ENCODE results near the gene CLASP2. TPM values are rescaled to one million over a fixed set of nuclear protein-coding genes. Genes with fewer than 3 reads are reported as not detected.

The CLASP2 gene
- total and polyA plus RNA-seq, 8 donors, result 48.4 to 73.3 (median 61.6) TPM

DNA sequence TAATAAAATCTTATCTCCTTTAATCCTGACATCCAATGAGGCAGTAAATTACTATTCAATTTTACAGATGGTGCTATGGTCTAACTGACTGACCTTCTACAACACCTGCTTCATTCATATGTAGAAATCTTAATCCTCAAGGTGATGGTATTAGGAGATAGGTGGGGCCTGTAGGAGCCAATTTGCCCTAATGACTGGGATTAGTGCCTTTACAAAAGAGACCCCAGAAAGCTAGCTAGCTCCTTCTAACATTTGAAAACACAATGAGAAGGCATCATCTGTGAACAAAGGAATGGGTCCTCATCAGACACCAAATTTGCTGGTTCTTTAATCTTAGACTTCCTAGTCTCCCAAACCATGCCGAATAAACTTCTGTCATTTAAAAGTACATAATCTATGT, 140.5 kb downstream of the CLASP2 start:
- H3K27ac ChIP-seq, result peak overlapping the region in 1 of 2 donors; percentile 29

GRCh38 chr3:33577173-33577572, 140.9 kb downstream of the CLASP2 start:
- Histone ChIP-seq H3K4me1 (no peaks in the 10 kb centered on the region), H3K4me3 (no peak overlapping the region), H3K9me3 (no peaks in the 10 kb centered on the region), H3K27me3 (no peaks in the 10 kb centered on the region), H3K27ac (no peak overlapping the region), H3K36me3 (peaks cover 0 to 28% of the 10 kb centered on the region in 2 donors)
- ATAC-seq, result no peak
- no peak for TF ChIP-seq CTCF (IDR thresholded peaks at IDR 0.05)
- no peak for DNase-seq
- intact Hi-C loops (cut with DNase I), result no loop called here

More for the DNA sequence above, 140.5 kb downstream of the CLASP2 start:
- intact Hi-C loops (cut with DNase I), result no loop called here
- TF ChIP-seq CTCF (IDR thresholded peaks at IDR 0.05), result no peak
- DNase-seq (no peak), ATAC-seq (no peak)
- Histone ChIP-seq H3K27me3 (no peaks in the 10 kb centered on the region), H3K4me1 (no peaks in the 10 kb centered on the region), H3K9me3 (no peaks in the 10 kb centered on the region), H3K4me3 (no peak overlapping the region), H3K36me3 (peaks cover 0 to 28% of the 10 kb centered on the region in 2 donors)

GRCh38 chr3:33575311-33575710, 142.7 kb downstream of the CLASP2 start:
- no peak for TF ChIP-seq CTCF (IDR thresholded peaks at IDR 0.05)
- H3K27ac ChIP-seq, result no peak overlapping the region
- ATAC-seq, result no peak
- no peaks in the 10 kb centered on the region for H3K27me3 ChIP-seq
- no peaks in the 10 kb centered on the region for H3K9me3 ChIP-seq
- intact Hi-C loops (cut with DNase I), result no loop called here
- H3K36me3 ChIP-seq, result peaks cover 0 to 28% of the 10 kb centered on the region in 2 donors
- DNase-seq, result no peak
- H3K4me1 ChIP-seq, result no peaks in the 10 kb centered on the region
- H3K4me3 ChIP-seq, result no peak overlapping the region

DNA sequence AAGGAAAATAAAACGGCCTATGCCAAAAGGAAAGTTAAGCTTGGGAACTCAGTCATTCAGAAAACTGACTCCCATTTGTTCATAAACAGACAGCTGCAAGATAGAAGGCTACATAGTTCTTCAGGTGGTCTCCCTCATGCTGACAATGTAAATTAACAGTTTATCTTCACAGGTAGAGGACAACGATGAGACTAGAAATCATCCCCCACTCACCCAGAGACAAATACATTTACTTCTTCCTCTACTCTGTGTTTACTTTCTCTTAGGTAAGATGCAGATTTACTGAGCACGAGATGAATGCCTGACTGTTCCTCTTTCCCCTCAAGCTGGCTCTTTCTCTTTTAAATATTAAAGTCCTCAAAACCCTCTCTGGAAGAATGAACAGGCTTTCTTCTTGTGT, 160.2 kb downstream of the CLASP2 start:
- Histone ChIP-seq H3K27ac (no peak overlapping the region), H3K36me3 (peaks cover 0 to 38% of the 10 kb centered on the region in 2 donors), H3K4me3 (no peak overlapping the region), H3K9me3 (no peaks in the 10 kb centered on the region), H3K27me3 (no peaks in the 10 kb centered on the region), H3K4me1 (no peaks in the 10 kb centered on the region)
- intact Hi-C loops (cut with DNase I), result no loop called here
- DNase-seq, result no peak
- no peak for TF ChIP-seq CTCF (IDR thresholded peaks at IDR 0.05)
- no peak for ATAC-seq

DNA sequence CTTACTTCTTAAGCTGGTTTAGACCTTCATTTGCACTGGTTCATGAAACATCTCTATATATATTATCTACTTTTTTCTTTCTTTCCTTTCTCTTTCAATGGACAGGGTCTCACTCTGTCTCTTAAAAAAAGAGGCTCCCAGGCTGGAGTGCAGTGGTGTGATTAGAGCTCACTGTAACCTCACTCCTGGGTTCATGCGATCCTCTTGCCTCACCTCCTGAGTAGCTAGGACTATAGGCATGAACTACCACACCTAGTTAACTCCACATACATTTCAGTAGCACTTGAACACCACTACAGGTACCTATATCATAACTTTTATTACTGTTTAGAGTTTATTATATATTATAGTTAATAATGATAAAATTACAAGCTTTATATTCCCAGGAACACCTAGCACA, 160.8 kb downstream of the CLASP2 start:
- no peaks in the 10 kb centered on the region for H3K27me3 ChIP-seq
- intact Hi-C loops (cut with DNase I), result no loop called here
- DNase-seq, result no peak
- no peak for TF ChIP-seq CTCF (IDR thresholded peaks at IDR 0.05)
- no peaks in the 10 kb centered on the region for H3K4me1 ChIP-seq
- H3K4me3 ChIP-seq, result no peak overlapping the region
- H3K9me3 ChIP-seq, result no peaks in the 10 kb centered on the region
- ATAC-seq, result no peak
- peaks cover 0 to 44% of the 10 kb centered on the region in 2 donors for H3K36me3 ChIP-seq
- no peak overlapping the region for H3K27ac ChIP-seq
